WTC11 (cell line): ENCODE results near the gene AP1G1.

Source experiments
- CREM ChIP-seq: sonication (generic); formaldehyde crosslinking; IDR thresholded peaks from 2 replicates; pipeline ENCODE4 v1.8.1; 2022; ENCODE audit warnings: mild to moderate bottlenecking, missing genetic modification reagents, moderate library complexity
- TEAD1 ChIP-seq: sonication (generic); formaldehyde crosslinking; IDR thresholded peaks from 2 replicates; pipeline ENCODE4 v1.8.0; 2022; ENCODE audit warnings: mild to moderate bottlenecking, missing genetic modification reagents
- TF ChIP-seq, protein P1 (sequence below): fragments of 200-600 bp; IDR thresholded peaks from 2 replicates; pipeline ENCODE4 v1.8.0; 2022; ENCODE audit warnings: antibody characterized with exemption
- TF ChIP-seq, protein P2 (sequence below): sonication (generic); formaldehyde crosslinking; IDR thresholded peaks from 2 replicates; pipeline ENCODE4 v1.8.1; 2022; ENCODE audit warnings: mild to moderate bottlenecking, moderate library complexity, missing genetic modification reagents
- TF ChIP-seq, protein P3 (sequence below): sonication (generic); formaldehyde crosslinking; IDR thresholded peaks from 2 replicates; pipeline ENCODE4 v1.8.0; 2023; ENCODE audit warnings: missing genetic modification reagents, mild to moderate bottlenecking, borderline replicate concordance
- TF ChIP-seq, protein P4 (sequence below): sonication (generic); formaldehyde crosslinking; IDR thresholded peaks from 2 replicates; pipeline ENCODE4 v1.8.1; 2022; ENCODE audit warnings: low read depth, missing genetic modification reagents, borderline replicate concordance

DNA sequence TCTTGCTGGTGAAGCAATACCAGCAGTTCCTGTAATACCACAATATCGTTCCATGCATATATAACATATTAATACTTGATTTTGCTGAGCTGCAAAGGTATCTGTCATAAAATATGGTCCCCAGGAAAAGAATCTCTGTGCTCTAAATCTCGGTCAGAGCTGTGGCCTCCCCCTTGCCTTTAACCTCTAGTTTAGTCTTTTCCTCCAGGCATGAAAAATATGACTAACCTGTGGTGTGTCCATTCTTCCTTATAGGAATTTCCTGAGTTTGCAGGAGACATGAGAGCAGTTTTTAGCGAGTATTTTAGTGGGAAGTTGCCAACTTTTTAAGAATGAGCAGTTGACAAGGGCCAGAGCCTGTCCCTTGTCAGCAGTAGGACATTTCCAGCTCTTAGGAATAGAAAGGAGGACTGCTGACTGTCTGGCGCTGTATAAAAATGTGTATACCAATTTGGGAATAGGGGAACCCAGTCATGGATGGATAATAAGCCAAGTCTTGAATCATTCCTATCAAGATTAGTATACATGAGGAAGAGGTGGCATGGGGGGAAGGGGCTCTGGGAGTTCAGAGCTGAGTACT lies 45.8 kb upstream of the AP1G1 start:
- TF ChIP-seq, protein P1, sequence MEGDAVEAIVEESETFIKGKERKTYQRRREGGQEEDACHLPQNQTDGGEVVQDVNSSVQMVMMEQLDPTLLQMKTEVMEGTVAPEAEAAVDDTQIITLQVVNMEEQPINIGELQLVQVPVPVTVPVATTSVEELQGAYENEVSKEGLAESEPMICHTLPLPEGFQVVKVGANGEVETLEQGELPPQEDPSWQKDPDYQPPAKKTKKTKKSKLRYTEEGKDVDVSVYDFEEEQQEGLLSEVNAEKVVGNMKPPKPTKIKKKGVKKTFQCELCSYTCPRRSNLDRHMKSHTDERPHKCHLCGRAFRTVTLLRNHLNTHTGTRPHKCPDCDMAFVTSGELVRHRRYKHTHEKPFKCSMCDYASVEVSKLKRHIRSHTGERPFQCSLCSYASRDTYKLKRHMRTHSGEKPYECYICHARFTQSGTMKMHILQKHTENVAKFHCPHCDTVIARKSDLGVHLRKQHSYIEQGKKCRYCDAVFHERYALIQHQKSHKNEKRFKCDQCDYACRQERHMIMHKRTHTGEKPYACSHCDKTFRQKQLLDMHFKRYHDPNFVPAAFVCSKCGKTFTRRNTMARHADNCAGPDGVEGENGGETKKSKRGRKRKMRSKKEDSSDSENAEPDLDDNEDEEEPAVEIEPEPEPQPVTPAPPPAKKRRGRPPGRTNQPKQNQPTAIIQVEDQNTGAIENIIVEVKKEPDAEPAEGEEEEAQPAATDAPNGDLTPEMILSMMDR, result no peak
- TF ChIP-seq TEAD1 (CRISPR knock-in tag), result no peak
- no peak for TF ChIP-seq CREM (CRISPR knock-in tag)
- TF ChIP-seq, protein P2, sequence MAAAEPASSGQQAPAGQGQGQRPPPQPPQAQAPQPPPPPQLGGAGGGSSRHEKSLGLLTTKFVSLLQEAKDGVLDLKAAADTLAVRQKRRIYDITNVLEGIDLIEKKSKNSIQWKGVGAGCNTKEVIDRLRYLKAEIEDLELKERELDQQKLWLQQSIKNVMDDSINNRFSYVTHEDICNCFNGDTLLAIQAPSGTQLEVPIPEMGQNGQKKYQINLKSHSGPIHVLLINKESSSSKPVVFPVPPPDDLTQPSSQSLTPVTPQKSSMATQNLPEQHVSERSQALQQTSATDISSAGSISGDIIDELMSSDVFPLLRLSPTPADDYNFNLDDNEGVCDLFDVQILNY (CRISPR knock-in tag), result no peak
- TF ChIP-seq, protein P3, sequence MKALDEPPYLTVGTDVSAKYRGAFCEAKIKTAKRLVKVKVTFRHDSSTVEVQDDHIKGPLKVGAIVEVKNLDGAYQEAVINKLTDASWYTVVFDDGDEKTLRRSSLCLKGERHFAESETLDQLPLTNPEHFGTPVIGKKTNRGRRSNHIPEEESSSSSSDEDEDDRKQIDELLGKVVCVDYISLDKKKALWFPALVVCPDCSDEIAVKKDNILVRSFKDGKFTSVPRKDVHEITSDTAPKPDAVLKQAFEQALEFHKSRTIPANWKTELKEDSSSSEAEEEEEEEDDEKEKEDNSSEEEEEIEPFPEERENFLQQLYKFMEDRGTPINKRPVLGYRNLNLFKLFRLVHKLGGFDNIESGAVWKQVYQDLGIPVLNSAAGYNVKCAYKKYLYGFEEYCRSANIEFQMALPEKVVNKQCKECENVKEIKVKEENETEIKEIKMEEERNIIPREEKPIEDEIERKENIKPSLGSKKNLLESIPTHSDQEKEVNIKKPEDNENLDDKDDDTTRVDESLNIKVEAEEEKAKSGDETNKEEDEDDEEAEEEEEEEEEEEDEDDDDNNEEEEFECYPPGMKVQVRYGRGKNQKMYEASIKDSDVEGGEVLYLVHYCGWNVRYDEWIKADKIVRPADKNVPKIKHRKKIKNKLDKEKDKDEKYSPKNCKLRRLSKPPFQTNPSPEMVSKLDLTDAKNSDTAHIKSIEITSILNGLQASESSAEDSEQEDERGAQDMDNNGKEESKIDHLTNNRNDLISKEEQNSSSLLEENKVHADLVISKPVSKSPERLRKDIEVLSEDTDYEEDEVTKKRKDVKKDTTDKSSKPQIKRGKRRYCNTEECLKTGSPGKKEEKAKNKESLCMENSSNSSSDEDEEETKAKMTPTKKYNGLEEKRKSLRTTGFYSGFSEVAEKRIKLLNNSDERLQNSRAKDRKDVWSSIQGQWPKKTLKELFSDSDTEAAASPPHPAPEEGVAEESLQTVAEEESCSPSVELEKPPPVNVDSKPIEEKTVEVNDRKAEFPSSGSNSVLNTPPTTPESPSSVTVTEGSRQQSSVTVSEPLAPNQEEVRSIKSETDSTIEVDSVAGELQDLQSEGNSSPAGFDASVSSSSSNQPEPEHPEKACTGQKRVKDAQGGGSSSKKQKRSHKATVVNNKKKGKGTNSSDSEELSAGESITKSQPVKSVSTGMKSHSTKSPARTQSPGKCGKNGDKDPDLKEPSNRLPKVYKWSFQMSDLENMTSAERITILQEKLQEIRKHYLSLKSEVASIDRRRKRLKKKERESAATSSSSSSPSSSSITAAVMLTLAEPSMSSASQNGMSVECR (CRISPR knock-in tag), result no peak
- TF ChIP-seq, protein P4, sequence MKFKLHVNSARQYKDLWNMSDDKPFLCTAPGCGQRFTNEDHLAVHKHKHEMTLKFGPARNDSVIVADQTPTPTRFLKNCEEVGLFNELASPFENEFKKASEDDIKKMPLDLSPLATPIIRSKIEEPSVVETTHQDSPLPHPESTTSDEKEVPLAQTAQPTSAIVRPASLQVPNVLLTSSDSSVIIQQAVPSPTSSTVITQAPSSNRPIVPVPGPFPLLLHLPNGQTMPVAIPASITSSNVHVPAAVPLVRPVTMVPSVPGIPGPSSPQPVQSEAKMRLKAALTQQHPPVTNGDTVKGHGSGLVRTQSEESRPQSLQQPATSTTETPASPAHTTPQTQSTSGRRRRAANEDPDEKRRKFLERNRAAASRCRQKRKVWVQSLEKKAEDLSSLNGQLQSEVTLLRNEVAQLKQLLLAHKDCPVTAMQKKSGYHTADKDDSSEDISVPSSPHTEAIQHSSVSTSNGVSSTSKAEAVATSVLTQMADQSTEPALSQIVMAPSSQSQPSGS (CRISPR knock-in tag), result no peak
